CD4-positive, alpha-beta T cell treated with Interferon gamma for 1 hour (primary cell): Measurements from ENCODE around the gene ARL15.

Source experiments
- DNase-seq: peaks from one replicate; pipeline ENCODE4 v3.0.0-alpha.2; 2020

ARL15 gene

DNA sequence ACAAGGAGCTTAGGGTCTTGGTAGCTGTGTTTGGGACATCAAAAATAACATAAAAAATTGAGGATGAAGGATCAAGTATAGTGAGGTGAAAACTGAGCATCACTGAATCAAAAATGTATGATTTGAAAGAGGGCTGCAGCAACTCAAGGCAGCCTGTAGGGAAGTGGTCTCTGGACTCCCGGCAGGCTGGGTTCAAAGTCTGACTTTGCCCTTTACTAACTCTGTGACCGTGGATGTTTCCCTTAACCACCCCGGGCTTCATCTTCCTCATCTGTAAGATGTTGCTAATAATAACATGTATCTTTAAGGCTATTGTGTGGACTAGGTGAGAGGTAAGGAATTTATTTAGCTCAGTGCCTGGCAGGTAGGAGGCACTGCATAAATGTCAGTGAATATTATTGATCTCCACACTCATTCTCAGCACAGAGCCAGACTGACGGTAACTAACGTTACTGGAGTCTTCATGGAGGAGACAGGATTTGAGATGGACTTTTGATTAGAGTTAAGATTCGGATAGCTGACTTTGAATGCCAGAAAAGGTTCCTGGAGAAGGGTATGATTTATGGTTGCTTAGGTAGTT is 382.6 kb downstream of the ARL15 start:
- DNase-seq, result no peak

DNA sequence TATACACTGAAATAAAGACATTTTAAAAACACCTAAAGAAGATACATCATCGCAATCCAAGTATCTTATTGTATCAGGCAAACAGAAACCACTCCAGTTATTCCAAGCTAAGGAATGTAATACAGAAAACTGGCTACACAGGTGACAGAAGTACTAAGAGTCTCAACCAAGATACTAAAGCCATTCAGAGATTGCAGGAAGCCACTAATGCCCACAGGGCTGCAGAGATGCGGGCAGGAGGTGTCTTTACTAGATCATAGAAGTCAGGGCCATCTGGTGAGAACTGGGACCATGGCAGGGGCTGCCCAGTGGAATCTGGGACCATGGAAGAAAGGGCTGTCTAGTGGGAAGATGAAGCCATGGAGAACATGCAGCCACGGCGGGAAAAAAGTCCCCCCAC is 384.3 kb downstream of the ARL15 start:
- DNase-seq, result no peak

DNA sequence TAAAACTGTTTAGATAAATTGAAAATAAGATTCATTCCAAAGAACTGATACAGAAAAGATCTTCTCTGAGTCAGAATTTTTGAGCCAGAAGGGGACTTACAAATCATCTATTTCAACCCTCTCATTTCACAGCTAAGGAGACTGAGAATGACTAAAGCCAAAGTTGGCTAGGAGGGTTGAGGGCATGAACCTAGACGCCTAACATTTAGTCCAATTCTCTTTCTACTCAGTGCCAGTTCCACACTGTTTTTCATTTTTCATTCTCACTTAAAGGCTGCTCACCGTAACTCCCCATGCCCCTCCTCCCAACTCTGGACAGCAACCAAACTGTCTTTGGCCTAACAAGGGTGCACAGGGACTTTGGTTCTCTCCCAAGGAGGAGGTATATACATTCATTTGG is 386.0 kb downstream of the ARL15 start:
- no peak for DNase-seq

DNA sequence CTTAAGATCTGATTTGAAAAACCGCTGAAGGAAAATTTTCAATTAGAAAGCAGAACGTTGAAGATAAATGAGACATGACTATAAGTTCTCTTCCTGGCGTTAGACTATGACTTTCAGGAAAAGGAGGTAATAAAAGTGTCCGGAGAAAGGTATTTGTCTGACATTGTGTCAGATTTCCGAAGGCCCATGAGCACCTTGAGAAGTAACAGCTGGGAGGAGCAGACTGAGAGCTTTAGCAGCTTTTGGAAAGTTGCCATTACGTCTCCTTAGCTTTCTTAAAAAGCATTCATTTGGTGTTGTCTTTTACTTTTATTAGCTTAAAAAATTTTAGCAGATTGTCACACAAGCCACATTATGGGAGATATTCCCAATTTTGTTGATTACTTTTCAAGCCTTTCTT is 386.4 kb downstream of the ARL15 start:
- DNase-seq, result no peak

DNA sequence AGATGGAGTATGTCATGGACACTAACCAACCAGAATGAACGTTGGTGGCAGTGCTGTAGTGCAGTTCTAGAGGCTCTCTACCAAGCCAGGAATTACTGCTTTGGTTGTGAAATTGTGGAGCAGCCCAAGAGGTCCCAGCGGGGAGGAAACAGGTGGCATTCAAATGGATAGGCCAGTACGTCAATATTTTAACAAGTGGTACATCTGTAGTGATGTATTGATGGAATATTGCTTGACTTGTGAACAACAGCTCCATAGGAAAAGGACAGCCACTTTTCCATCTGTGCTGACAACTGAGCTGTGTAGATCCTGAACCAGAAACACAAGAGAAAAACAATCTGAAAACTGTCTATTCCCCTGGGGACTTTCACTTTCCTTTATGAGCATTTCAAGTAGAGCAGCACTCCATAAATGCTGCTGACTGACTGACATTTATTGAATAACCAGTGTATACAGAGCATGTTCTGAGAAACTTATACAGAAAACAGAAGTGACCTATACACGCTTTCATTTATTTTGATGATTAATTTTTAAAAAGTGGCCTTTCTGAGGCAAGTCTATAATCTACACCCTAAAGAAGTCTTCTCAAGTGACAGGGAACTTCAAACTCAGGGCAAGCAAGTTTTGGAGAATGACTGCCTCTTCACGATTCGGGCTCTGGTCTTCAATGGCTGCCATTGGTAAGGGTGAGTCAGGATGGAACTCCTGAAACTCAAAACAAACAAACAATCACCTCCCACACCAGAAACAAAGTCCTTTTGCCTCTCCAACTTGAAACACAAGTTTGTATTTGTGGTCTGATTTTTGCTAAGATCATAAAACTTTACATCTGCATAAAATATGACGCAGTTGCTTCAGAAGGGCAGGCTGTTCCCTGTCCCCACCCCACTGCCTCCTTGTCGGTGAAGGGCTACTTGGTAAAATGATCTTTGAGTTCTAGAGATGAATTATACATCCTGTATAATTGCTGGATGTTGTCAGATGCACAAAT is 387.6 kb downstream of the ARL15 start:
- no peak for DNase-seq

DNA sequence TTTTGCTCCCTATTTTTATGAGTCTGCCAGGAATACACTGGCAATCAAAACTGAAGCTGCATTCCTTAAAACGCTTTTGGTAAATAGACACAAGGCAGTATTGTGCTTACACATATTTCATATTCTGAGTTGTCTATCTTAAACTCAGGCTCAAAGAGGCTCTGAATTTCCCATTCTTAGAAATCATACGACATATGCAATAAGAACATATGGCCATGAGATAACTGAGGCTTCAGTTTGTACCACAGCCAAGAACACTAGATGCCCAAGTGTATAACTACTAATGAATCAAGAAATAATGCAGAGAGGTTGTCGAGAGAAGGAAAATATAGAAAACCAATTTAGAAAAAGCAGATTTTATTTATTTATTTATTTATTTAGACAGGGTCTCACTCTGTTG is 392.5 kb downstream of the ARL15 start:
- DNase-seq, result no peak

DNA sequence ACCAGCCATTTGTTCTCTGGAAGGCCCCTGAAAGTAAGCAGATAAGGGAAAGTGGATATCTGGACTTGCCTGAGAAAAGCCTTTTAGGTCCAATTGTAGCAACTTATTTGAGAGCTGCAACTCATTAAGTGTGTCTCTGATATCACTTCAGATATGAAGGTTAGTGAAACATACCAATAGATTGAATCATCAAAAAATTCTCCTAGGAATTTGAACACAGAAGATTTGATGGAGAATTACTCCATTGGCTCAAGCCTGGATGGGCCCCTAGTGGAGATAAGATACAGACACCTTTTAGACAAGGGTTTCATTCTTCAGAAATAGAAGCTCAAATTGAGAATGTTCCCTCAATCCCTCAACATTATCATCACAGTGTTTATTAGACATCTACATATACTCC is 393.3 kb downstream of the ARL15 start:
- no peak for DNase-seq

DNA sequence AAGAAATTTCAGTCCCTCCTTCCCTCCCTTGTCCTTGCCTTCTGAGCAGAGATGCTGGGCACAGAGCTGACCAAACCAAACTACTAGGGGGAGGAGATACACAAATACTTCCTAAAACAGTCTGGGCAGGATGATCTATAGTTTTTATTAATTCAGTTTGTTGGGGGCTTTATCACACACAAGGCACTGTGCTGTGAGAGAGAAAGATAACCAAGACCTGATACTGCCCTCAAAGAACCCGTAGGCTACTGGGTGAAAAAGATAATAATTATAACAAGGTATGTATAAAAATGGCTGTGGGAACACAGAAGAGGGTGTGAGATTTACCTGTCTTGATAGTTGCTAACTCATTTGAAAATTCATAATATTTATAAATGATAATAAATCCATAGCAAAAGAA is 395.3 kb downstream of the ARL15 start:
- DNase-seq, result no peak

DNA sequence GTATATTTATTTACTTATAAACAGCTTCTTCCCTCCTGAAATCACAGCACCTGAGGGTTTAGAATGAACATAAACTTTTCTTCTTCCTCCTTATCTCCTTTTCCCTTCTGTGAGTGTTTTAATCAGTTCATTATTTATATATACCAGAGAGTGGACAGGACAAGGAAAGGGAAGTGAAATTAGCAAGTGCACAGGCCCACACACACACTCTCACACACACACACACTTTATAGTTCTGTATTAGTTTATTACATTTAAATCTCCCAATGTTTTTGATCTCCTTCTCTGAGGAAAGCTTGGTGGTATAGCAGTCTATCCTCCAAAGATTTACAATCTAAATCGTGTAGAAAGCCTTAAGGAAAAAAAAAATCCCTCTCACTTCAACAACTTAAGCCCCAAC is 396.4 kb downstream of the ARL15 start:
- no peak for DNase-seq

DNA sequence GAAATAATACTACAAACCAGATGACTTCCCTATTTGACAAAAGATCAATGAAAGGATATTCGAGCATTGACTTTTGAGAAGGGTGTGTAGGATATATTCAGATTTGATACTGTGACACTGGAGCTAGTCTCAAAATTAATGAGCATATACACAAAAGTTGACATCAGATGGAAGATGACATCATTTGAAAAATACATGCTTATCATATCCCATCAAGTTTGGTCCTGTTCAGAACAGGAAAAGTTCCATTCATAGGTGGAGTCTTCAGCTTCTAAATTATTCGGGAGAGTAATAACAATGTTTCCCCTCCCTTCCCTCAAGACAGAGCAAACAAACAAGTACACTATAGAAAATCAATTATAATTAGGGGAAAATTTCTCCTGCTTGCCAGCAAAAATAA is 401.6 kb downstream of the ARL15 start:
- DNase-seq, result no peak

DNA sequence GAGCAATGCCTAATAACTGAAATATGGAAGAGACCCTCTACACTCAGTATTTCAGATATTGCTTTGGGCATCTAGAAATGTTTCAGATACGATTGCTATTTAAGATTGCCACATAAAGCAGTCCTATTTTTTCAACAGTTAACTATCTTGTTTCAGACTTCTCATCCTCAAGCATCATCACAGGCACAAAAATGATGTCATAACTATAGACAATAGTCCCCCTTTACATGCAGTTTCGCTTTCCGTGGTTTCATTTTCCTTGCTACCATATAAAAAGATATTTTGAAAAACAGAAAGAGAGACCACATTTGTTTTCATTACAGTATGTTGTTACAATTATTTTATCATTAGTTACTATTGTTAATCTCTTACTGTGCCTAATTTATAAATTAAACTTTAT is 402.5 kb downstream of the ARL15 start:
- no peak for DNase-seq

DNA sequence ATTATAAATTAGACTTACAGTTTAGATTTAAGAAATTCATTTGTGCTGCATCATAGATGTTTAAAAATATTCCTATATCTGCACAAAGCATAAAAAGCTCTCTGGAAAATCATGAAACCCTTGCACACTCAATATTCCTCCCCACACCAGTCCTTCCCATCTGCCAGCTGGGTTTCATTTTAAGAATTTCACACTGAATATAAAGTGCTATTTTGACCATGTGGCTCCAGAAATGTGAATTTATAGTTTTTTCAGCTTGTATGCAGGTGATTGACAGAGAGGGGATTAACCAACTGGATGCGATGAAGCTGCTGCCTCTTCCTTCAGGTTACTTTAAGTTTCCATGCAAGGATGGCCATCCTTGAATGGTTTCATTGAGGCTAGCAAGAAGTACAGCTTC is 403.6 kb downstream of the ARL15 start:
- DNase-seq, result no peak

DNA sequence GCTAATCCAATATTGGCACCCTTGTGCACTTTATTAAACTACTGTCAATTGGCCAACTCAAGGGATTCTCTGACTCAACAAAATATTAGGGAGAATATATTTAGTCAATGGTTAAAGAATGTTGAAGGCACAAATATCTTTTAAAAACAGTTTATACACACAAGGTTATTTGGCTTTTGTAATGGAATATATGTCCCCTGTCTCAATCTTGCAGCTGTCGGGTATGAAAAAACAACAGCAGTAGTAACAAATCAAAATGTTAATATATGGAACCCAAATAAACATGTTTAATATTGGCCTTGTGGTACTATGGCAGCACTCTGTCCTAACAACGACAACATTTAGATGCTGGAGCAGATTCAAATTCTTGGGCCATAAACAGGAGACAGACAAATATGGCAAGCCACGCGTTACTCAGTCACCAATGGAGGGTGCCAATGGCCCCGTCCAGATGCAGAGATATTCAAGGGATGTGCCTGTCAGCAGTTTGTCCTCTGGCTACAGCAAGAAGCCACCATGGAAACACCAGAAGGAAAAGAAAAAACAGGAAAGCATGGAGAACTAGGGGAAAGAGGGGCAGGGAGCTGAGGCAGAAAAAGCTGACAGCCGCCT is 408.0 kb downstream of the ARL15 start:
- DNase-seq, result no peak

DNA sequence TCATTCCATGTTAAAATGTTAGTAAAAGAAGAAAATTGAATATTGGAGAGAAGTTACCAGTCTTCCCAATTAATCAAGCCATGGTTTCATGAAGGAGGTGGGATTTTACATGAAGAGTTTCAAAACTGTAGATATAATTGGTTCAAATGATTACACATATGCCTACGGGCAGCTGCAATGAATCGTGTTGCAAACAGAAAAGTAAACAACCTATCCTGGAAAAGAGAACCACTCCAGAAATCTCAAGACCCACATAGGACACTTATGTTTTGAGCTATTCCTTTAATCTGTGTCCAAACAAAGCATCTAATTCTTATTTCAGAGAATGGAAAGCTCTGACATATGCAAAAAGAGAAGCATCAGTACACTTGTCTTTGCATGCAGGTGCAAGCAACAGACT is 409.7 kb downstream of the ARL15 start:
- no peak for DNase-seq

DNA sequence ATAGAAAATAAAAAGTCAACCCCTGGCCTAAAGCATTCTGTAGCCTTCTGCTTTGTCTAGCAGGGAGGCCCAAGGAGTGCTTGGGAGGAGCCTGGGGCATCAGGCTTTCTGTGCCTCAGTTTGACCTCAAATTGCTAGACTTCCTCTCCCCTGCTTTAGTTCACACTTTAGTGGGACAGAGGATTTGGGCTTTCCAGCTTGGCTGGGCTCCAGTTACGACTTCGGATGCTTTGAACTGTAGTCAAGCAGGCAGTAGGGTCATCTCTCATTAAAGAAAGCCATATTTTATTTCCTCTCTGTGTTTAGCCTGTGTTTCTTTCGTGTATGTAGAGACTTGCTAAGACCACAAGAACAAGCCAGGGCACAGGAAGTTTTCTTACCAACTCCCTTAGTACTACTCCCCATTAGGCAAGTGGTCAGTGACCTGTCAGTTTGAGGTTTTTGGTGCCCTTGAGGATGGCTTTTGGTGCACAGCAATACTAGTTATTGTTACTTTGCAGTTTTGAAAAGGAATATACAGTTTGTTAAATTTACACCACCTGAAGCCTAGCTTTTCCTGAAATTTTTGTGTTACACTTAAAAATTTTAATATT is 415.2 kb downstream of the ARL15 start:
- no peak for DNase-seq

DNA sequence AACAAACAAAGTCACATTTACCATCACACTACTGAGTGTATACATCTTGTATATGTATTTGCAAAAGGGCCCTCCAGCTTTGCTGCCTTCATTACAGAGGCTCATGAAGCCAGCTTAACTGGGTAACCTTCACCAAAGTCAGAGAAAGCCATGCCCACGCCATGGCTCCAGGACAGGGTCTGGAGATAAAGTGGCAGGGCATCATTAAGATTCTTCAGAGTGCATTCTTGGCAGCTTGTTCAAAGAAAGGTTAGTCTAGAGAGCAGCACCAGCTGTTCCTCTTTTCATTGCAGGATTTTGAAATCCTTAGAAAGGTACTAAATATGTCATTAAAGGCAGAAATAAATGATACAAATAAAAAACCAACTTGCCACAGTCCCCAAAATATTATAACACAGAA is 416.7 kb downstream of the ARL15 start:
- no peak for DNase-seq

DNA sequence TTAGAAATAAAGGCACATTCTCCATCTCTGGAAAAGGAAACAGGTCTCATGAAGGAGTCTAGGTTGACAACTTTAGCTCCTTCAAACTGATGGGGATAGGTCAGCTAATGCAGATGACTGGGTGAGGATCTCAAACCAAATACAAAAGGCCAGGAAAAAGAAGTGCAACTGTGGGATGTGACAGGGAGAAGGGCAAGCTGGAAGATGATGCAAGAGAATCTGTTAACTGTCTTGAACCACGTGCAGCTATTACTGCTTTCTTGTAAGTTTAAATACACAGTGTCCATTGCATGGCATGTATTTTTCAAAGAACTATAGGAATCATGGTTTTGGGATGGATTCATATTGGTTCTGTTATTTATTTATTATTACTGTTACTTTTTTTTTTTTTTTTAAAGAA is 418.1 kb downstream of the ARL15 start:
- no peak for DNase-seq

DNA sequence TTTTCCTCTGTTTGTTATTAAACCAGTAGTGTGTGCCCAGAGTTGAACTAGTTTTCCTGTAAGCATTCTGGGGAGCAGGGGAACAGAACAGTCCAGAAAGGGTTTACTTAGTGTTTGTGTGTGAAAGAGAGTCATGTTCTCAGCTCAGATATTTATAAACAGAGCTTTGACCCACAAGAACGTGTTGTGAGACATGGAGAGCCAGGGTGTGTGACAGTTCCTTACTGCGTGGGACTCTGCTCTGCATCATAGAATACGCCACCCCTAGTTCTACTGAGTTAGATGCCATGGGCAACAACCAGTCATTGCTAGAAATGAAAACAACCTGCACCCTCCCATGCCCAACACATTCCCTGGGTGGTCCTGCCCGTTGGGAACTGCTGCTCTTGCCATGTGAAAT is 419.2 kb downstream of the ARL15 start:
- no peak for DNase-seq

DNA sequence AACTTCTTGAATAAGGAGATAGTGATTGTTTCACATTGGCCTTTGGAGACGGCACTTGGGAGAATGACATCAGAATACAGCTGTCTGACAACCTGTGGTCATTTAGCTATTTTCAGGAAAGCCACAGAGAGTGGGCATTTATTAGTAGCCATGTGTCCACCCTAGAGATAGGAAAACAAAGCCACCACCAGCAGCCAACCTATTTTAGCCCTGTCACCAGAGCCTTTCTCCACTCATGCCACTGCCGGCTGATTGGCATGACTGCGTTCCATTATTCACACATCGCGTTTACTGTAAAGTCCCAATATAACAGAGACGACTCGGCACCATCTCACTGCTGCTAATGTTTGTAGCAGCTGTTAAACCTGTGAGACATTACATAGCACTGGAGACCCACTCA is 419.9 kb downstream of the ARL15 start:
- DNase-seq, result no peak

DNA sequence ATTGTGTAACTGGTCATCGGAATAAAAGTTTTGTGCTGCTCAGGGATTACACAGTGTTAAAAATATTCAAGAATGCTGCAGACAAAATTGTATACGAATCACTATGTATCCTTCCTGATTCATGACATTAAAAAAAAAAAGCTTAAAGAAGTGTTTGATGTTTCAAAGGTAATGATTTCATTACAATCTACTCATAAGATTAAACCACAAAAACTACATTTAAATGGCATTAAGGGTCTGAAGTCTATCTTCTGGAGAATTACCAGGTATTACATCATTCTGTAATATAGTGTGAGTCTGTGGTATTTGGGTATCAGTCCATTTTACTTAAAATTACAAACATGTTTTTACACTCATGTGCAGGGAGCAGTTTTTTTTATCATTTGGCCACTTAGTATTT is 425.5 kb downstream of the ARL15 start:
- DNase-seq, result no peak

DNA sequence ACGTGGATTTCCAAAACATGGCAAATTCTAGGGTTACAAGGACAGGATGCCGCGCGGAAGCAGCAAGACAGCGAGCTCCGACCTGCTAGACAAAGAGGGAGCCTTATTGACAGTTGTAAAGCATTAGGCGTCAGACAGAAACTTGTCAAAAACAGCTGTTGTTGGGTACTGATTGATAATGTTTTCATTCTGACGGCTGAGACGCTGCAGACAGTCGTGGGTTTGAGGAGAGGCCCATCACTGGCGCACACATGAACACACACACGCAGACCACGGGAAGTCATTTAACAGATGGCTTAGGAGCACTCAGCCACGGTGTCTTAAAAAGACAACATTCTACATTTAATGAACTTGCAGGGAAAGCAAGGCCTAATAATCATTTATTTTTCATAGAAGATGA is 426.0 kb downstream of the ARL15 start:
- DNase-seq, result no peak

DNA sequence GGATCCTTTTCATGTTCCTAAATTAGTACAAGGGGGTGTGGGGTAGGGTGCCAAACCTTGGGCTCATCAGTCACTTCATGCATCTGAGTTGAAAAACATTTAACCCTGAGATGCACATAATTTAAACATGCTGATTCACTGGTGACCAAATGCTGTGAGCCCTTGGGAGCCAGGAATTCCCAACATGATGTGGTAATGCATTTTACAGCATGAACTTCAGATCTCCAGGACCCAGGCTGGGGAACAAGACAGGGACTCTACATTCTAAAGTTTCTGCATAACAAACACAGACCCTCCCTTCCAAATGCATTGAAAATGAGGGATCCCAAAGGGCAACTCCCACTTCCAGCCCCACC is 427.7 kb downstream of the ARL15 start:
- no peak for DNase-seq

DNA sequence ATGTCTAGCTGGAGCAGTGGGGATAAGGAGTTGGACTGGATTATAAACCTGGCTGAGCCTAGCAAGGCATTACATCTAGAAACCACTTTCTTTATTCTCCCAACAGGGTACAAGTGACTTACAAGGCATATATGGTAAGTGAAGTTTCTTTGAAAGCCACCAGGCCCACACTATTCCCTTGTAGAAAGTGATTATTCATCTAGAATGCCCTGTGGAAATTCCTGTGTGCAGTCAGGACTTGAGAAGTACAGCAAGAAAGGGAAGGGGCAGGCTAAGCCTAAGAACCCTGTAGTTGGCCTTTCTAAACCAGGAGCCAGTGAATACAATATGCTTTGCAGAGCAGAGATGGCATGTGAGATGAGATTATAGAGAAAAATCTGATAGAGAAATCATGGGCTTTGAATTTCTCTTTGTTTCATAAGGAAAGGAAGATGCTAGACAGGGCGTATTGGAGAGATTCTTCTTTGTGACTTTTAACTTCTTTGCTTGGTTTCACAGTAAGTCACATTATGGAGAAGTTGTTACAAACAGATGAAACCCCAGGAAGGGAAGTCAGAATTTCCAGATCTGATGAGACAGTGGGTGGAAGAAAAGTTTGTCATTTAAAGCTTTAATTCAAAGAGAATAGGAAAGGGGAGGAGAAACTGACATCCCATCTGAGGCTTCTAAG is 428.2 kb downstream of the ARL15 start:
- DNase-seq, result no peak
